Coronary artery (tissue), 2 donors: Measurements from ENCODE around the gene PDP2.
"Not testable (repeated sequence)": the region's sequence is repeated elsewhere in the genome, so short reads cannot be mapped to it uniquely, and the experiment has no call there.

Source experiments
- DNase-seq: peaks from one replicate; pipeline ENCODE4 v3.0.0-alpha.2; 2017; ENCODE audit warnings: low spot score
- H3K27ac ChIP-seq, 2 donors: fragments of 200-600 bp; sonication (generic); one replicate each; pipeline ENCODE4 v1.5.1; 2016 to 2019
- H3K4me3 ChIP-seq: fragments of 200-600 bp; sonication (generic); 2 replicates; pipeline ENCODE4 v1.5.1; 2016; ENCODE audit warnings: mild to moderate bottlenecking, moderate library complexity
- TF ChIP-seq, protein P1 (sequence below): fragments of 200-600 bp; sonication (generic); IDR thresholded peaks from one replicate; pipeline ENCODE4 v1.5.1; 2019; ENCODE audit warnings: antibody characterized with exemption

The PDP2 gene

DNA sequence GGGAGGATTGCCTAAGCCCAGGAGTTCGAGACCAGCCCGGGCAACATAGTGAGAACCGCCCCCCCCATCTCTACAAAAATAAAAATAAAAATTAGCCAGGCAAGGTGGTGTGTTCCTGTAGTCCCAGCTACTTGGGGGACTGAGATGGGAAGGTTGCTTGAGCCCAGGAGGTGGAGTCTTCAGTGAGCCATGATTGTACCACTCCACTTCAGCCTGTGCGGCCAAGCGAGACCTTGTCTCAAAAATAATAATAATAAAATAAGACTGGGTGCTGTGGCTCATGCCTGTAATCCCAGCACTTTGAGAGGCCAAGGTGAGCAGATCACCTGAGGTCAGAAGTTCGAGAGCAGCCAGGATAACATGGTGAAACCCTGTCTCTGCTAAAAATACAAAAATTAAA, 11.5 kb downstream of the PDP2 start:
- no peak for DNase-seq

DNA sequence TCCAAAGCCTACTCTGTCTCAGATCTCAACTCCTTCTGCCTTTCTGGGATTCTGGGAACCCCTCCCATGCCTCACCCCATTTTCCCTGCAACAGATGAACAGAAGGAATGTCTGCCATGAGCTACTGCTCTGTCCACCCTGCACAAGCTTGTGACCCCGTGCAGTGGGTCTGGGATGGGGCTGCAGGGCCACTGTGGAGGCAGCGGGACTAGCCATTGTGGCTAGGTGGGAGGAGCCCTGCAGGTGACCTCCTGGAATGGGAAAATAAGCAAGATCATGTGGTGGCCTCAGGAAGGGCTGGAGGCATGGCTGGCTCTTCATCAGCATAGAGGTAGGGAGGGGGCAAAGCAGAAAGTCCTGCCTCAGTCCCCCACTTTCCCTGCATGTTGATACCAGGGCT, 13.7 kb downstream of the PDP2 start:
- no peak overlapping the region for H3K27ac ChIP-seq
- no peak overlapping the region for H3K4me3 ChIP-seq
- TF ChIP-seq, protein P1, sequence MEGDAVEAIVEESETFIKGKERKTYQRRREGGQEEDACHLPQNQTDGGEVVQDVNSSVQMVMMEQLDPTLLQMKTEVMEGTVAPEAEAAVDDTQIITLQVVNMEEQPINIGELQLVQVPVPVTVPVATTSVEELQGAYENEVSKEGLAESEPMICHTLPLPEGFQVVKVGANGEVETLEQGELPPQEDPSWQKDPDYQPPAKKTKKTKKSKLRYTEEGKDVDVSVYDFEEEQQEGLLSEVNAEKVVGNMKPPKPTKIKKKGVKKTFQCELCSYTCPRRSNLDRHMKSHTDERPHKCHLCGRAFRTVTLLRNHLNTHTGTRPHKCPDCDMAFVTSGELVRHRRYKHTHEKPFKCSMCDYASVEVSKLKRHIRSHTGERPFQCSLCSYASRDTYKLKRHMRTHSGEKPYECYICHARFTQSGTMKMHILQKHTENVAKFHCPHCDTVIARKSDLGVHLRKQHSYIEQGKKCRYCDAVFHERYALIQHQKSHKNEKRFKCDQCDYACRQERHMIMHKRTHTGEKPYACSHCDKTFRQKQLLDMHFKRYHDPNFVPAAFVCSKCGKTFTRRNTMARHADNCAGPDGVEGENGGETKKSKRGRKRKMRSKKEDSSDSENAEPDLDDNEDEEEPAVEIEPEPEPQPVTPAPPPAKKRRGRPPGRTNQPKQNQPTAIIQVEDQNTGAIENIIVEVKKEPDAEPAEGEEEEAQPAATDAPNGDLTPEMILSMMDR, result no peak
- DNase-seq, result no peak

More for the DNA sequence above, 11.5 kb downstream of the PDP2 start:
- no peak overlapping the region for H3K27ac ChIP-seq
- TF ChIP-seq, protein P1, result no peak
- no peak overlapping the region for H3K4me3 ChIP-seq

DNA sequence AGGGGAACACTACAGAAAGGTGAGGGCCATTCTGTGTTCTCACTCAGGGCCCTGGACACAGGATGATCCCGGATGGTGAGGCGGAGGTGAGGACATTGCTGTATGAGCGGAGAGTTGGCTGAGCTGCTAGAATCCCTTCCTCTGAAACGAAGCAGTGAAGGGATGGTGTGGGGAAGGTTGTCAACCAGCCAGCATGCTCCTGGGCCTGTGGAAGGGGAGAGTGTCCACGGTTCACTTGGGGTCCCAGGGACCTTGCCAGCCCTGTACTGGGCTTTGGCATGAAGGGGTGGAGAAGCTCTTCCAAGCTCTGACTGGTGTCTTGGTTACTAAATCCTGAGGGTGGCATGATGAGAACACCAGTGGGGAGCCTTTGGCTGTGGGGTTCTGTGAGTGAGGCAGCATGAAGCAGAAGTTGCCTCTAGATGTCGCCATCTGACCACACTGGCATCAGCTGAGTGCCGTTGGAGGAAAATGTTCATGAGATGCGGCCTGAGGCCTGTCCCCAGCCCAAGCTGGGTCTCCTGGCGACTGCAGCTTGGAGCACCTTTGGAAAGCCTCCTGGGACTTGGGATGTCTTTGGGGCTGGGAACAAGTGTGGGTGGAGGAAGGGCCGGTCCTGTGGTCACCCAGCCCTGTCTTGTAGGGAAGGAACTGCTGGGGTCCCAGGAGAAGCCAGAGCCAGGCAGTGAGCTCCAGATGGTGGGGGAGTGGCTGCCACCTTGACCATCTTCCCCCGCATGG, 14.8 kb downstream of the PDP2 start:
- H3K4me3 ChIP-seq, result no peak overlapping the region
- H3K27ac ChIP-seq, result peak overlapping the region; percentile 62 to 85
- no peak for DNase-seq
- TF ChIP-seq, protein P1, result peak; percentile 78

DNA sequence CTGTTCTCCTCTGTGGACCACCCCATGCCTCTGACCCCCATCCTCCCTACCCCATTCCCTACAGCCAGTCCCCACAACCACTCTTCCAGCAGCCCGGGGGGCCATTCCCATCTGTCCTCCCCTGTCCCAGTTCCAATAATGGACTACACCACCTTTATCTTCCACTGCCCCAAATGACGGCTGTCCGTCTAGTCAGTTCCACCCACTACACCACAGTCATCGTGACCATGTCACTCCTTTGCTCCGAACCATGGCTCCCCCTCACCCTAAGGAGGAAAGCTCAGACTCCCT, 15.3 kb downstream of the PDP2 start:
- Histone ChIP-seq H3K4me3 (no peak overlapping the region), H3K27ac (peak overlapping the region; percentile 62 to 85)
- TF ChIP-seq, protein P1, result no peak
- no peak for DNase-seq

DNA sequence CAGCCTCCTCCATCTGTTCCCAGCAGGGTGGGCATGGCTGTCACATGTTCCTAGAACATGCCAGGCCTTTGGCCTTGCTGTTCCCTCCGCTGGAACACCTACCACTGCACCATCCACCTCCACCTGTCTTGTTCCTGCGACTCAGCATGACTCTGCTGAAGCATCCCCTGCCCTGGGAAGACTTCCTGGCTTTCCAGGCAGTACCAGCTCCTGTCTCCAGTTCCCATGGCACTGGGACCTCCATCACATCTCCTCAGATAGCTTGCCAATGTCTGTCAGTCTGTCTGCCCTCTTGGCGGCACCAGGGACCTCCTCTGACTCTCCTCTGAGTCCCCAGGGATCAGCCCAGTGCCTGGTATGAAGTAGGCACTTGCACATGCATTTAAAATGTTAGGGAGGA, 15.7 kb downstream of the PDP2 start:
- DNase-seq, result no peak
- H3K27ac ChIP-seq, result peak overlapping the region; percentile 62 to 85

DNA sequence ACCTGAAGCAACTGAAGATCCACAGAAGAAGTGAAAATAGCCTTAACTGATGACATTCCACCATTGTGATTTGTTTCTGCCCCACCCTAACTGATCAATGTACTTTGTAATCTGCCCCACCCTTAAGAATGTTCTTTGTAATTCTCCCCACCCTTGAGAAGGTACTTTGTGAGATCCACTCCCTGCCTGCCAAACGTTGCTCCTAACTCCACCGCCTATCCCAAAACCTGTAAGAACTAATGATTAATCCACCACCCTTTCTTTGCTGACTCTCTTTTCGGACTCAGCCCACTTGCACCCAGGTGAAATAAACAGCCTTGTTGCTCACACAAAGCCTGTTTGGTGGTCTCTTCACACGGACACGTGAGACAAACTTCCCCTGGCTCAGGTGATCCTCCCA, 16.4 kb downstream of the PDP2 start:
- not testable (repeated sequence) for H3K4me3 ChIP-seq, DNase-seq
- peak overlapping the region; percentile 71 to 85 for H3K27ac ChIP-seq

More for the DNA sequence above, 15.7 kb downstream of the PDP2 start:
- H3K4me3 ChIP-seq, result no peak overlapping the region
- TF ChIP-seq, protein P1, result no peak

DNA sequence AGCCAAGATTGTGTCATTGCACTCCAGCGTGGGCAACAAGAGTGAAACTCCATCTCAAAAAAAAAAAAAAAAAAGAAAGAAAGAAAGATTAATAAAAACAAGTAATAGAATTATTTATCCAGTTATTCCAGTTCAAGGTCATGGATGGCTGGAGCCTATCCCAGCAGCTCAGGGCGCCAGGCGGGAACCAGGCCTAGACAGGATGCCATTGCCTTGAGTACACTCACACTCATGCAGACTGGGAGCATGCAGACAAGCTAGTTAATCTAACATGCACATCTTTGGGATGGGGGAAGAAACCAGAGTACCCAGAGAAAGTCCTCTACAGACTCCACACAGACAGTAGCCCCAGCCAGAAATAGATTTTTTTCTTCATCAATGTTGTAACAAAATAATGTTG, 17.9 kb downstream of the PDP2 start:
- TF ChIP-seq, protein P1, result no peak
- Histone ChIP-seq H3K27ac (peak overlapping the region; percentile 95 to 97), H3K4me3 (no peak overlapping the region)
- no peak for DNase-seq

DNA sequence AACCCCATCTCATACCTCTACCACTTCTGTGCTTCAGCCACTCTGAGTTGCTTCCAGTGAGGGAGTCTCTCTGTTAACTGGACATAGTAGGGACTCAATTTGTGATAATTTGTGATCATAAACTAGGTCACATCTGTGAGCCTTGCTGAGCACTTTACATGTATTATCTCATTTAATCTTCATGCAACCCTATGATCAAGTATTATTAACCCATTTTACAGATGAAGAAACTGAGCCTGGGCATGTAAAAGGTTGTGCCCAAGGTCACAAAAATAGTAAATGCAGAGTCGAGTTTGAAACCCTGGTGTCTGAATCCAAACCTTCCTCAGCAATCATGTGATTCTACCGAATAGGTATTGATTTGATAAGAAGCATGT, 18.6 kb downstream of the PDP2 start:
- peak overlapping the region; percentile 95 to 97 for H3K27ac ChIP-seq
- no peak overlapping the region for H3K4me3 ChIP-seq
- TF ChIP-seq, protein P1, result no peak
- DNase-seq, result no peak
